ENCODE results near the gene GRPR.

GRPR gene

GRCh38 chrX:16114611-16115010 is 8.8 kb upstream of the GRPR start:
- no peak for TF ChIP-seq CTCF (IDR thresholded peaks at IDR 0.05)
- no peak for TF ChIP-seq ZFX (IDR thresholded peaks at IDR 0.05; ENCODE audit: borderline replicate concordance)
- H3K27ac ChIP-seq: no peak overlapping the region

- TF ChIP-seq CTCF (IDR thresholded peaks at IDR 0.05) (no peak), ZFX (IDR thresholded peaks at IDR 0.05; ENCODE audit: borderline replicate concordance) (no peak)
- no peak overlapping the region for H3K27ac ChIP-seq
Measured at GRCh38 chrX:16119353-16120220, 3.8 kb upstream of the GRPR start.

DNA sequence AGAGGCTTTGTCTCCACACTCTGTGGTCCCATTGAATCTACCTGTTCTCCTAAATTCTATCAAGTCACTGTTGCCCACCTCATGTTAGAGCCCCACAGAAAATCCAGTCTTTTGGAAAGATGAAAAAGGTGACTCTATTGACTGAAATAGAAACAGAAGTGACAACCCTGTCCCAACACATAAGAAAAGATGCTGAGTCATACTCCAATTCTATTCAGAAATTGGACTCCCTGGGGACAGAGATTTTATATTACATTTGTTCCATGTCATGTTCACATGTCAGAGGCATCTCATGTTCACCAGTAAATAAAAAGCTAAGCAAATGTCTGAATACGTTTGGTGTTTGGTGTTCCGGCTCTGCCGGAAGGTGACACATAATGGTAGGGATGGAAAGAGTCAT is 2.9 kb upstream of the GRPR start:
- no peak overlapping the region for H3K27ac ChIP-seq
- TF ChIP-seq CTCF (IDR thresholded peaks at IDR 0.05) (no peak), ZFX (IDR thresholded peaks at IDR 0.05; ENCODE audit: borderline replicate concordance) (no peak)

DNA sequence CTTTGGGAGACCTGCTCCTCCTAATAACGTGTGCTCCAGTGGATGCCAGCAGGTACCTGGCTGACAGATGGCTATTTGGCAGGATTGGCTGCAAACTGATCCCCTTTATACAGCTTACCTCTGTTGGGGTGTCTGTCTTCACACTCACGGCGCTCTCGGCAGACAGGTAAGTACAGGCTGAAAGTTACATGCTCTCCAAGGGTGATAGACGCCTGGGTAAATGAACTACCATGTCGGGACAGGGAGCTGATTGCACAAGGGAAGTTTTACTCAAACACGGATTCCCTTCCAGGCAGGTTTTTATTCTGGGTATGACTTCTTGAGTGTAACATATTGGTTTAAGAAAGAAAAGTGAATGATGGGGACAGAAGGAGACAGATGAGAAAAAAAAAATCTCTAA is 836 bp downstream of the GRPR start:
- TF ChIP-seq ZFX (IDR thresholded peaks at IDR 0.05; ENCODE audit: borderline replicate concordance): no peak
- no peak for TF ChIP-seq CTCF (IDR thresholded peaks at IDR 0.05)
- no peak overlapping the region for H3K27ac ChIP-seq

DNA sequence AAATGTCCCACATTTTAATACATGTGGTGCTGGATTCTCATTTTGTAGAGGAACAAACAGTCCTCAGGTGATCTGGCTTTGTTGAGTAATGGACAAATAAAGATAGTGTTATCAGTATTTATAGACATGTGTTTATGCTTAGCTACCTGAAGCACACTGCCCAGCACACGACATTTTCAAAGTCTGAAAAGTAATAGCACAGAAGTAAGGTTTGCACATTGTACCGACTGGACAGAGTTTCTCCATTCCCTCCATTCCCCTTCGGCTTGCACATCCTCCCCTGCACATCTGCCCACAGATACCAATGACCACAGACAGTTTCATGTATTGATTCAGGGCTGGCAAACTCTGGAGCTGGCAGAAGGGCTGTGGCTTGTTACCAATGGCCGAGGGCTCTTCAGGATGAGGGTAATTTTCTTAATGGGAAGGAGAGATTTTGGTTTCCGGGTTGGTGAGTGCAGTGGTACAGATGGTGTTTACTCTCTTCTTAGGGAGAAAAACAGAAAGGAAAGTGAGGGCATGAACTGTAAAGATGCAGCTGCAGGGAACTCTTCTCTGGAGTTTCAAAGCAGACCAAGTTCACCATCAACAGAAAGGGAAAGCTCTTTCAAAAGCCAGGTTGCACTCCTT is 2.3 kb downstream of the GRPR start:
- TF ChIP-seq CTCF (IDR thresholded peaks at IDR 0.05) (no peak), ZFX (IDR thresholded peaks at IDR 0.05; ENCODE audit: borderline replicate concordance) (no peak)
- H3K27ac ChIP-seq: no peak overlapping the region

GRCh38 chrX:16130707-16131106 is 7.3 kb downstream of the GRPR start:
- TF ChIP-seq CTCF (IDR thresholded peaks at IDR 0.05): no peak
- TF ChIP-seq ZFX (IDR thresholded peaks at IDR 0.05; ENCODE audit: borderline replicate concordance): no peak
- no peak overlapping the region for H3K27ac ChIP-seq

GRCh38 chrX:16134936-16135335 is 11.6 kb downstream of the GRPR start:
- H3K27ac ChIP-seq: no peak overlapping the region
- TF ChIP-seq ZFX (IDR thresholded peaks at IDR 0.05; ENCODE audit: borderline replicate concordance) (no peak), CTCF (IDR thresholded peaks at IDR 0.05) (no peak)

All from 22Rv1 (cell line).